ENCODE results near the gene RTL10. TPM values are rescaled to one million over a fixed set of nuclear protein-coding genes. Genes with fewer than 3 reads are reported as not detected.

Gene RTL10
- 29.2 and 39.3 TPM in 2 replicates for total RNA-seq

- peak; percentile 86 for DNase-seq (ENCODE audit: low read depth, low spot score)
Measured at GRCh38 chr22:19854778-19855503, at the start of gene RTL10, which contains the start of gene GNB1L. RTL10 (minus strand) TSS chr22:19854874; CDS start chr22:19852261, 2,613 bp downstream. GNB1L (minus strand) TSS chr22:19854874; CDS start chr22:19821355, 33,519 bp downstream.

GRCh38 chr22:19904174-19904856, 49.6 kb upstream of the RTL10 start:
- DNase-seq (ENCODE audit: low read depth, low spot score) = no peak

- DNase-seq (ENCODE audit: low read depth, low spot score) = no peak
Measured at GRCh38 chr22:19903513-19903912, 48.8 kb upstream of the RTL10 start.

- no peak for DNase-seq (ENCODE audit: low read depth, low spot score)
Measured at GRCh38 chr22:19903031-19903430, 48.4 kb upstream of the RTL10 start.

- no peak for DNase-seq (ENCODE audit: low read depth, low spot score)
Measured at GRCh38 chr22:19902245-19902715, 47.6 kb upstream of the RTL10 start.

- DNase-seq (ENCODE audit: low read depth, low spot score) = no peak
Measured at GRCh38 chr22:19901577-19902244, 47.0 kb upstream of the RTL10 start.

GRCh38 chr22:19900707-19901436, 46.2 kb upstream of the RTL10 start:
- no peak for DNase-seq (ENCODE audit: low read depth, low spot score)

GRCh38 chr22:19898831-19899567, 44.3 kb upstream of the RTL10 start:
- no peak for DNase-seq (ENCODE audit: low read depth, low spot score)

GRCh38 chr22:19898145-19898544, 43.5 kb upstream of the RTL10 start:
- DNase-seq (ENCODE audit: low read depth, low spot score) = no peak

GRCh38 chr22:19897726-19898125, 43.1 kb upstream of the RTL10 start:
- DNase-seq (ENCODE audit: low read depth, low spot score) = no peak

GRCh38 chr22:19896665-19897355, 42.1 kb upstream of the RTL10 start:
- no peak for DNase-seq (ENCODE audit: low read depth, low spot score)

GRCh38 chr22:19895160-19895849, 40.6 kb upstream of the RTL10 start:
- no peak for DNase-seq (ENCODE audit: low read depth, low spot score)

- no peak for DNase-seq (ENCODE audit: low read depth, low spot score)
Measured at GRCh38 chr22:19893363-19893762, 38.7 kb upstream of the RTL10 start.

GRCh38 chr22:19892925-19893324, 38.3 kb upstream of the RTL10 start:
- no peak for DNase-seq (ENCODE audit: low read depth, low spot score)

GRCh38 chr22:19892257-19892879, 37.7 kb upstream of the RTL10 start:
- DNase-seq (ENCODE audit: low read depth, low spot score) = no peak

- DNase-seq (ENCODE audit: low read depth, low spot score) = peak; percentile 76
Measured at GRCh38 chr22:19891317-19892256, 36.9 kb upstream of the RTL10 start.

GRCh38 chr22:19890502-19891316, 36.0 kb upstream of the RTL10 start:
- no peak for DNase-seq (ENCODE audit: low read depth, low spot score)
